ENCODE measurements around the gene MRPL42.
"Not testable (repeated sequence)": the region's sequence is repeated elsewhere in the genome, so short reads cannot be mapped to it uniquely, and the experiment has no call there.

MRPL42 gene

DNA sequence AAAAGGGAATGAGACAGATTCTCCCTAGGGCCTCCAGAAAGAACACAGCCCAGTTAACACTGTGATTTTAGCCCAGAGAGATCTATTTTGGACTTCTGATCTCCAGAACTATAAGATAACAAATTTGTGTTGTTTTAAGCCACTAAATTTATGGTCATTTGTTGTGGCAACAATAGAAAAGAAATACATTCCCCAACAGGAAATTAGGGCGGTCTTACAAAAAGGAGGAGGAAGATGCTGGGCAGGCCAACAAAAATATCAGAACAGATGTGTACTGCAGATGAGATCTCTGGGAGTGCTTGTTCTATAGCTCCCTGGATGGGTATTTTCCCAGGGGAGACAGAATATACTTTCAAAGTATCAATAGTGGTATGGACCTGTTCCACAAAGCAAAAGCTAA is 73.2 kb downstream of the MRPL42 start:
- DNase-seq (ENCODE audit: low read depth in 2 of 3, low spot score in 2 of 3): no peak

DNA sequence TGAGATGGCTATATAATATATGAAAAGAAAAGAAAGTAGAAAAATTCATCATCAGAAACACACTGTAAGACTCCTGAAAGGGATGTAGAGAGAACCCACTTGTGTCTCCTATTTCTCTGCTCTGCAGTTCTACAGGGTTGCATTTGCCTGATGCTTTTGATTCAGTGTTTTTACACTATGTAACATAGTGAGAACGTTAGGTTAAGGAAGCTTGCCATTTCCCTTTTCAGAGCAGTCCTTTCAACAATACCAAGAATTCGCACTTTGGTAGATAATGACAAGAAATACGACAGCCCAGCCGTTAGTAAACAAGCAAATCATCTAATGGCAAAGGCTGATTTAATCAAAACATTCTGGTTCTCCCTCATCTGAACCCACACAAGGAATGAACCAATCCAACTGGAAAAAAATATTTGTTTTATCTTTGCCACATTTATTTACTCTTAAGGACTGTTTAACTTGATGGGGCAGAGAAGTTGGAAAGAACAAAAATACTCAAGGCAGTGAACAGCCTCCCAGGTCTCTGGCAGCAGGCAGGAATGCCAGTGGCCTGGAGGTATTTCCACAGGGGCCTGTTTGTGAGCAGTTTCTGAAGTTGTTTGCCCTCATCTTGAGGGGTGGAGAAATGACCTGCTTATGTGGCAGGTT is 74.4 kb downstream of the MRPL42 start:
- DNase-seq (ENCODE audit: low read depth in 2 of 3, low spot score in 2 of 3): no peak

DNA sequence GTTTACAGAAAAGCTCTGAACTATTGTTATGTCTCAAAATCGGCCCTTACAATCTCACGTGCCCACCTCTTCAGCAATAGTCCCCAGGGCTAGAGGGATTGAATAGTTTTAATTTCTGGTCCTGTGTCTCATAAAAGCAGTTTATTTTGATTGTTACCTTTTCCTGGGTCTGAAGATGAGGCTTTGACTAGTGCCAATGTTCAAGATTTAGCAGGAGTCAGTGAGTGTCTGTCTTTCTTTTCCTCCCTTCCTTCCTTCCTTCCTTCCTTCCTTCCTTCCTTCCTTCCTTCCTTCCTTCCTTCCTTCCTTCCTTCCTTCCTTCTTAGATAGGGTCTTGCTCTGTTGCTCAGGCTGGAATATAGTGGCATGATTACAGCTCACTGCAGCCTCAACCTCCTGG is 80.5 kb downstream of the MRPL42 start:
- no peak for DNase-seq (ENCODE audit: low read depth in 2 of 3, low spot score in 2 of 3)

DNA sequence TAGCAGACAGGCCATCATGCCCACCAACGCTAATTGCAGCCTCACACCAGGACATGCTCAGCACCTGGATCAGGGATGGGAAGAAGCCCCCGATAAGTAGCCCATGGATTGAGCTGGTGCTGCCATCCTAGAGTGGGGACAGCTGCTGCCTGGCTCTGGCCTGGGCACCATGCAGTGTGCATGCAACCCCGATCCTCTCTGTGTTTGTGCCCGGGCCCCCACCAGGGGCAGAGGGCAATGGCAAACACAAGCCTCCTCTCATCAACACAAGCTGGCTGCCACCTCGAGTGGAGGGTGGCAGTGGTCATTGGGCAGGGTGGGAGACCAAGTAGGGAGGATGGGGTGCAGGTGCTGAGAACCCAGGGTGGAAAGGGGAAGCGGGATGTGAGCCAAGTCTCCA is 81.9 kb downstream of the MRPL42 start:
- DNase-seq (ENCODE audit: low read depth in 2 of 3, low spot score in 2 of 3): no peak

DNA sequence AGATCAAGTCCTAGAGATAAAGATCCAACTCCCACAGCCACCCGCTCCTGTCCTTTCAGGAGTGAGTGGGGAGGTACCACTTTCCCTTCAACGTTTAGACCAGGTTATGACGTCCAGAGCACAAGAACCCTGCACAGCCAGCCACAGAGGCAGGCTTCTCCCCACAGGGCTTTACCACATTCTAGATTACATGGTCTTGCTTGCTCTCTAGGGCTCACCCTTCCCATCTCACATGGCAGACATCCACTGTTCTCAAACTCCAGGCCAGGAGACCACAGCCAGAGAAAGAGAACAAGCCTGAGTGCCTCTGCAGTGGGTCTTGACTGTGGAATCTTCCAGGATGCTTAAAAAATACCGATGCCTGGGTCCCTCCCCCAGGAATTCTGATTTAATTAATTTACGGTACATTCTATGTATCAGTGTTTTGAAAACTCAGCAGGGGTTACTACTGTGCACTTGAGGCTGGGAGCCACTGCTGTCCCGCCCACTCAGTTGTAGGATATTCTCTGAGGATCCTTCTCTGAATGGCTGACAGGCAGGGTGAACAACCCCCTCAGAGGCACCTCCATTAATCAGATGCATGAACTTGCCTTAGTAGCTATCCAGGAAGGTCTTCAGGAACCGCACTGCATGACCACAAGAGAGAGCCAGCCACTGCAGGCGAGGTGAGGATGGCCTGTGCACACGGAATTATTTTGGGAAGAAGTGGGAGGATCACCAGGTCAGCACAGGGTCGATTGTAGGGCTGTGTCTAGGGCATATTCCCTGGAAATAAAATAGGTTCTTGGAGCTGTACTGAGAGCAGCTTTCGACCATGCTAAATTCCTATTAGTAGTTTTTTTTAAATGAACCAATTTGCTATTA is 83.7 kb downstream of the MRPL42 start:
- no peak for DNase-seq (ENCODE audit: low read depth in 2 of 3, low spot score in 2 of 3)

DNA sequence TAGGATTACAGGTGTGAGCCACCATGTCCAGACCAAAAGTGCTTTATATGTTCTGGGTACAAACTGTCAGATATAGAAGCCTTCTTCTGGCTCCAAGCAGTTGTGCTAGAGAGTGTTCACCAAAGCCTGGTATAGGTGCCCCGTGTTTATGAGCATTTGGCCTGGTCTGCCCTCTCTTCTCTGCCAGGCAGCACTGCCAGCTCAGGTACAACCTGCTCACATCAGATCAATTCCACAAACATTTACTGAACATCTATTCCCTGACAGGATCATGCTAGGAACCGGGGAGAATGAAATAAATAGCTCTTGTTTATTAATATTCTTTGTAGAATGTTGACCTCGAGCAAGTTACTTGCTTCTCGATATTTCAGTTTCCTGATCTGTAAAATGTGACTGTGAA is 85.1 kb downstream of the MRPL42 start:
- no peak for DNase-seq (ENCODE audit: low read depth in 2 of 3, low spot score in 2 of 3)

DNA sequence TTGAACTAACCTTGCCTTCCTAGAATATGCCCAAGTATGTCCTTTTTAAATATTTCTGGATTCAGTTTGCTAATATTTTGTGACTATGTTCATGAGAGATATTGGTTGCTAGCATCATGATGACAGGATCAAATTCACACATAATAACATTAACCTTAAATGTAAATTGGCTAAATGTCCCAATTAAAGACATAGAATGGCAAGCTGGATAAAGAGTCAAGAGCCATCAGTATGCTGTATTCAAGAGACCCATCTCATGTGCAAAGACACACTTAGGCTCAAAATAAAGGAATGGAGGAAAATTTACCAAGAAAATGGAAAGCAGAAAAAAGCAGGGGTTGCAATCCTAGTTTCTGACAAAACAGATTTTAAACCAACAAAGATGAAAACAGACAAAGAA is 90.6 kb downstream of the MRPL42 start:
- not testable (repeated sequence) for DNase-seq (ENCODE audit: low read depth in 2 of 3, low spot score in 2 of 3)

DNA sequence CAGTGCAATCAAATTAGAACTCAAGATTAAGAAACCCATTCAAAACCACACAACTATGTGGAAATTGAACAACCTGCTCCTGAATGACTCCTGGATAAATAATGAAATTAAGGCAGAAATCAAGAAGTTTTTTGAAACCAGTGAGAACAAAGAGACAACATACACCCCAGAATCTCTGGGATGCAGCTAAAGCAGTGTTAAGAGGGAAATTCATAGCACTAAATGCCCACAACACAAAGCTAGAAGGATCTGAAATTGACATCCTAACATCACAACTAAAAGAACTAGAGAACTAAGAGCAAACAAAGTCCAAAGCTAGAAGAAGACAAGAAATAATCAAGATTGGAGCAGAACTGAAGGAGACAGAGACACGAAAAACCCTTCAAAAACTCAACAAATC is 91.4 kb downstream of the MRPL42 start:
- DNase-seq (ENCODE audit: low read depth in 2 of 3, low spot score in 2 of 3): not testable (repeated sequence)

DNA sequence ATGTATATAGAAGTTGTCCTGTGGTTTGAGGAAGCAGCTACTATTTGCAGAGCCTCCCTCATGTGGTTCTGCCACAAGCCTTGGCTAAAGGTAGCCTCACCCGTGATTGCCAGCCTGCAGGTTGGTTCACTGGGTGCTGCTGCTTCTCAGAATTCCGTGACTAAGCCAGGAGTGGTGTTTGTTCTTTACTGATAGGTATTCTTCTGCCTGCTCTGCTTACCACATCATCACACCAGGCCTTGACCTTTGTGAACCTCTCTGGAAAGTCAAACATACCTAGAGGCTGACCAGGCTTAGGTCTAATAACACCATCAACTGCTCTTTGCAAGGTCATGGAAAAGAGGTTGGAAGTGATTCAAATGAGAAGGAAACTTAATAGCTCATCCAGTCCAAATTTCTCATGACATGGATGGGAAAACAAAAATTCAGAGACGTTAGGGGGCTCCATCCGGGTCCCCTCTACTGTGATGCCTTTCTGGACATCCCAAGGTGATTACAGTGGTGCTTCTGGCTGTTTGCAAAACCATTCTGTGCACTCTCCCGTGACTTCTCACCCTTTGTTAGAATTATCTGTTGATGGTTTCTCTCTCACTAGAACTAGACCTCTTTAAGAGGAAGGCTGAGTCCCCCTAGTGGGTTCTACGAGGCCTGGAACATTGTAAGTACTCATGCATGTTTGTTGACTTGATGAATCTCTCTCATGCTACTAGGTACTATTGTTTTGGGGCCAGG is 96.7 kb downstream of the MRPL42 start:
- no peak for DNase-seq (ENCODE audit: low read depth in 2 of 3, low spot score in 2 of 3)

DNA sequence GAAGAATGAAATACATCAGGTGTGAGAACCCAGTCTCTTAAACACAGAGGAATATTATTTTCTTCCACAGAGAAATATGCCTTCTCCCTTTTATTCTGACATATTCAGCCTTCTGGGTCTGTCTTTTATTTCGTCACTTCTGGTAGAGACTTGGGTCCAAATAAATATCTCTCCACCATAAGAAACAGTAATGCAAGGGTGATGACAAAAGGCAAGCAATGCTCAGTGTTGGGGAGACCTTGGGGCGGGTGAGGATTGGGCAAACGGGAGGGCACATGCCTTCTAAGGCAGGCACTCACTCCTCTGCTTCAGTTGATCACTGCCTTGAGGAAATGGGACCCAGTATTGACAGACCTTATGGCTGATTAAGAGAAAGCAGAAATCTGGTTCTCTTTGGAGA is 98.4 kb downstream of the MRPL42 start:
- no peak for DNase-seq (ENCODE audit: low read depth in 2 of 3, low spot score in 2 of 3)

Measured in activated CD8-positive, alpha-beta memory T cell treated with anti-CD3 and anti-CD28 coated beads for 48 hours (primary cell).